Mesendoderm (in vitro differentiated cells): ENCODE measurements around the gene BRME1.

ENCODE experiments used
- DNase-seq: peaks from one replicate; pipeline ENCODE4 v3.0.0; 2013
- H2AK5ac ChIP-seq: 2 replicates; pipeline ENCODE4 v1.6.1; 2013; ENCODE audit warnings: low read length, inconsistent platforms
- H2BK120ac ChIP-seq: 2 replicates; pipeline ENCODE4 v1.6.1; 2013; ENCODE audit warnings: low read depth, mild to moderate bottlenecking, low read length, moderate library complexity, mixed read lengths
- H2BK15ac ChIP-seq: replicated peaks from 2 replicates; pipeline ENCODE4 v1.6.1; 2013; ENCODE audit warnings: low read depth, mild to moderate bottlenecking, moderate library complexity
- H2BK5ac ChIP-seq: 2 replicates; pipeline ENCODE4 v1.6.1; 2013; ENCODE audit warnings: low read length, inconsistent platforms
- H3K18ac ChIP-seq: 2 replicates; pipeline ENCODE4 v1.6.1; 2013; ENCODE audit warnings: mild to moderate bottlenecking, low read length, mixed read lengths
- H3K23ac ChIP-seq: one replicate; pipeline ENCODE4 v1.6.1; 2013; ENCODE audit warnings: low read length
- H3K27ac ChIP-seq: 2 replicates; pipeline ENCODE4 v1.5.1; 2013; ENCODE audit warnings: low read depth, mild to moderate bottlenecking, inconsistent platforms, low read length, moderate library complexity
- H3K27me3 ChIP-seq: 2 replicates; pipeline ENCODE4 v1.6.1; 2013; ENCODE audit warnings: low read length, control low read depth, mild to moderate bottlenecking, inconsistent platforms; ENCODE audit not compliant: insufficient read depth, poor library complexity
- H3K36me3 ChIP-seq: 2 replicates; pipeline ENCODE4 v1.6.1; 2013; ENCODE audit warnings: low read length, inconsistent platforms; ENCODE audit not compliant: control insufficient read depth, insufficient read depth
- H3K4ac ChIP-seq: one replicate; pipeline ENCODE4 v1.6.1; 2013; ENCODE audit warnings: low read depth, mild to moderate bottlenecking, low read length, moderate library complexity
- H3K4me1 ChIP-seq: 2 replicates; pipeline ENCODE4 v1.6.1; 2013; ENCODE audit warnings: low read depth, low read length, inconsistent platforms; ENCODE audit not compliant: control insufficient read depth
- H3K4me2 ChIP-seq: 2 replicates; pipeline ENCODE4 v1.6.1; 2013; ENCODE audit warnings: low read length
- H3K4me3 ChIP-seq: 2 replicates; pipeline ENCODE4 v1.5.1; 2013; ENCODE audit warnings: mild to moderate bottlenecking, low read length
- H3K56ac ChIP-seq: one replicate; pipeline ENCODE4 v1.6.1; 2013; ENCODE audit warnings: low read length
- H3K79me1 ChIP-seq: 2 replicates; pipeline ENCODE4 v1.6.1; 2013; ENCODE audit warnings: low read length, inconsistent platforms
- H3K79me2 ChIP-seq: 2 replicates; pipeline ENCODE4 v1.6.1; 2013; ENCODE audit warnings: mild to moderate bottlenecking, low read length; ENCODE audit not compliant: control insufficient read depth, insufficient read depth
- H3K9ac ChIP-seq: 2 replicates; pipeline ENCODE4 v1.6.1; 2013; ENCODE audit warnings: low read length, inconsistent platforms
- H4K5ac ChIP-seq: one replicate; pipeline ENCODE4 v1.6.1; 2013; ENCODE audit warnings: low read length
- H4K8ac ChIP-seq: one replicate; pipeline ENCODE4 v1.6.1; 2013; ENCODE audit warnings: low read depth, mild to moderate bottlenecking, control low read depth, low read length, moderate library complexity
- WGBS: extraction: QIAGEN DNeasy Blood & Tissue Kit; methylation state at CpG from one replicate; pipeline ENCODE4 v1.1.7; 2013; ENCODE audit warnings: low lambda C conversion rate, missing lambda C conversion rate; ENCODE audit not compliant: insufficient coverage; ENCODE audit errors: extremely low coverage; 5-methylcytosine and 5-hydroxymethylcytosine counted together

BRME1 gene

GRCh38 chr19:13930402-13930801 lies 24.5 kb upstream of the BRME1 start:
- no peaks in the 10 kb centered on the region for H3K4me1 ChIP-seq
- H3K4me2 ChIP-seq, result no peak overlapping the region

GRCh38 chr19:13929956-13930355 lies 24.0 kb upstream of the BRME1 start:
- no peak overlapping the region for H3K4ac ChIP-seq
- no peaks in the 10 kb centered on the region for H3K27me3 ChIP-seq
- H3K79me2 ChIP-seq, result no peaks in the 10 kb centered on the region
- H3K56ac ChIP-seq, result no peak overlapping the region
- no CpG with 5 or more reads among the region's 17 CpGs for WGBS
- no peak overlapping the region for H2AK5ac ChIP-seq
- H3K36me3 ChIP-seq, result peaks cover 2% of the 10 kb centered on the region
- H4K8ac ChIP-seq, result no peak overlapping the region
- no peak overlapping the region for H3K23ac ChIP-seq
- H3K79me1 ChIP-seq, result no peaks in the 10 kb centered on the region
- H3K4me1 ChIP-seq, result no peaks in the 10 kb centered on the region
- no peak overlapping the region for H2BK15ac ChIP-seq
- H3K27ac ChIP-seq, result no peak overlapping the region
- H3K4me3 ChIP-seq, result no peak overlapping the region
- no peak overlapping the region for H3K18ac ChIP-seq
- no peak overlapping the region for H3K9ac ChIP-seq
- no peak overlapping the region for H4K5ac ChIP-seq
- no peak overlapping the region for H3K4me2 ChIP-seq
- H2BK120ac ChIP-seq, result no peak overlapping the region
- H2BK5ac ChIP-seq, result no peak overlapping the region
- no peak for DNase-seq

More at GRCh38 chr19:13930402-13930801, 24.5 kb upstream of the BRME1 start:
- Histone ChIP-seq H3K4ac (no peak overlapping the region), H4K8ac (no peak overlapping the region), H2AK5ac (no peak overlapping the region), H3K79me1 (no peaks in the 10 kb centered on the region), H3K79me2 (no peaks in the 10 kb centered on the region), H3K27me3 (no peaks in the 10 kb centered on the region), H3K9ac (no peak overlapping the region), H3K27ac (no peak overlapping the region), H3K18ac (no peak overlapping the region), H2BK120ac (no peak overlapping the region), H4K5ac (no peak overlapping the region), H3K56ac (no peak overlapping the region), H3K23ac (no peak overlapping the region), H3K36me3 (peaks cover 2% of the 10 kb centered on the region), H2BK5ac (no peak overlapping the region), H2BK15ac (no peak overlapping the region), H3K4me3 (no peak overlapping the region)
- DNase-seq, result no peak
- WGBS, result no CpG with 5 or more reads among the region's 17 CpGs

- H2BK5ac ChIP-seq, result no peak overlapping the region
These were observed 23.4 kb upstream of the BRME1 start for GRCh38 chr19:13929340-13929739.

DNA sequence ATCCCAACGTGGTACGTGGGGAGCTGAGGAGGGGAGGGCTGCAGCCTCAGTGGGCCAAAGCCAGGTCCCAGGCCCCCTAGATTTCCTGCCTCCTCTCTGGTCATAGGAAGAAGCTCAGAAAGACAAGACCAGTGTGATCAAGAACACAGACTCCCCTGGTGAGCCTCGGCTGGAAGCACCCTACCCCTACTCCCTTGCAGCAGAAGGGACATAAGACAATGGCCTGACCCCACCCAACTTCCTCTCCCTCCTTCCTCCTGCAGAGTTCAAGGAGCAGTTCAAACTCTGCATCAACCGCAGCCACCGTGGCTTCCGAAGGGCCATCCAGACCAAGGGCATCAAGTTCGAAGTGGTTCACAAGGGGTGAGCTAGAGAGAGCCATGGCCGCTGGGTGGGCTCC lies 20.8 kb upstream of the BRME1 start:
- Histone ChIP-seq H3K23ac (no peak overlapping the region), H3K56ac (no peak overlapping the region), H2BK15ac (no peak overlapping the region), H3K18ac (no peak overlapping the region), H3K4me2 (no peak overlapping the region), H2BK120ac (no peak overlapping the region), H3K9ac (no peak overlapping the region), H2BK5ac (no peak overlapping the region), H3K4ac (no peak overlapping the region), H4K5ac (no peak overlapping the region), H3K79me2 (no peaks in the 10 kb centered on the region), H3K27me3 (no peaks in the 10 kb centered on the region), H3K79me1 (no peaks in the 10 kb centered on the region), H2AK5ac (no peak overlapping the region), H3K36me3 (peaks cover 2% of the 10 kb centered on the region), H4K8ac (no peak overlapping the region), H3K4me3 (no peak overlapping the region), H3K4me1 (no peaks in the 10 kb centered on the region), H3K27ac (no peak overlapping the region)
- WGBS, result no CpG with 5 or more reads among the region's 8 CpGs
- DNase-seq, result no peak

More at GRCh38 chr19:13929340-13929739, 23.4 kb upstream of the BRME1 start:
- Histone ChIP-seq H2BK15ac (no peak overlapping the region), H2BK120ac (no peak overlapping the region), H3K18ac (no peak overlapping the region), H4K8ac (no peak overlapping the region), H3K79me1 (no peaks in the 10 kb centered on the region), H3K4ac (no peak overlapping the region), H3K79me2 (no peaks in the 10 kb centered on the region), H3K4me3 (no peak overlapping the region), H3K56ac (no peak overlapping the region), H3K4me2 (no peak overlapping the region), H3K23ac (no peak overlapping the region), H3K4me1 (no peaks in the 10 kb centered on the region), H2AK5ac (no peak overlapping the region), H3K9ac (no peak overlapping the region), H4K5ac (no peak overlapping the region), H3K36me3 (peaks cover 2% of the 10 kb centered on the region), H3K27me3 (no peaks in the 10 kb centered on the region), H3K27ac (no peak overlapping the region)
- DNase-seq, result no peak
- no CpG with 5 or more reads among the region's 12 CpGs for WGBS

DNA sequence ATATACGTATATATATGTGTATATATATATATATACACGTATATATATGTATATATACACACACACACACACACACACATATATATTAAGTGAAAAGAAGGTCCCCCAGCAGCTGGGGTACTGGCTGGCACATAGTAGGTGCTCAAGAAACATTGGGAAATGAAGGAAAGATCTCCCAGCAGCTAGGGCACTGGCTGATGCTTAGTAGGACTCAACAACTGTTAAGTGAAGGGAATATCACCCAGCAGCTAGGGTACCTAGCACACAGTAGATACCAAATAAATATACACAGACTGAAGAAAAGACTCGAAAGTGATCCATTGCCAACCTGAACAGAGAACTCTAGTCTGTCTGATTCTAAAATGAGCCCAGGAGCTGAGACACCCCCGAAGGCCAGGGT lies 20.1 kb upstream of the BRME1 start:
- Histone ChIP-seq H3K18ac (no peak overlapping the region), H4K5ac (no peak overlapping the region), H3K27me3 (no peaks in the 10 kb centered on the region), H3K27ac (no peak overlapping the region), H2BK5ac (no peak overlapping the region), H3K79me2 (no peaks in the 10 kb centered on the region), H3K23ac (no peak overlapping the region), H3K36me3 (peaks cover 2% of the 10 kb centered on the region), H3K79me1 (no peaks in the 10 kb centered on the region), H2AK5ac (no peak overlapping the region), H3K56ac (no peak overlapping the region), H3K4me1 (no peaks in the 10 kb centered on the region), H2BK15ac (no peak overlapping the region), H2BK120ac (no peak overlapping the region), H4K8ac (no peak overlapping the region), H3K9ac (no peak overlapping the region), H3K4ac (no peak overlapping the region), H3K4me3 (no peak overlapping the region), H3K4me2 (no peak overlapping the region)
- no peak for DNase-seq
- no CpG with 5 or more reads among the region's 4 CpGs for WGBS

GRCh38 chr19:13923194-13923987 lies 17.5 kb upstream of the BRME1 start:
- Histone ChIP-seq H2BK5ac (no peak overlapping the region), H3K27me3 (no peaks in the 10 kb centered on the region), H4K8ac (no peak overlapping the region), H4K5ac (no peak overlapping the region), H3K4me3 (no peak overlapping the region), H3K36me3 (peaks cover 7% of the 10 kb centered on the region), H3K27ac (no peak overlapping the region), H3K56ac (no peak overlapping the region), H2BK120ac (no peak overlapping the region), H3K23ac (no peak overlapping the region), H3K4me2 (no peak overlapping the region), H3K18ac (no peak overlapping the region), H3K4me1 (no peaks in the 10 kb centered on the region), H3K79me2 (no peaks in the 10 kb centered on the region), H3K4ac (no peak overlapping the region), H2BK15ac (no peak overlapping the region), H2AK5ac (no peak overlapping the region), H3K9ac (no peak overlapping the region), H3K79me1 (no peaks in the 10 kb centered on the region)
- DNase-seq, result no peak
- WGBS, result no CpG with 5 or more reads among the region's 28 CpGs
